Mucosa of descending colon (tissue), 3 donors: ENCODE measurements around the gene PPP1R11. TPM values are rescaled to one million over a fixed set of nuclear protein-coding genes. Genes with fewer than 3 reads are reported as not detected.

Source experiments
- ATAC-seq: fragments of 200-7000 bp; cut with Tn5 transposase; one replicate; pipeline ENCODE4 v1.9.1; 2020; ENCODE audit warnings: mild to moderate bottlenecking, moderate library complexity
- DNase-seq, 3 donors: peaks; one replicate each; pipeline ENCODE4 v3.0.0-alpha.2; 2020
- H3K36me3 ChIP-seq: fragments of 200-600 bp; one replicate; pipeline ENCODE4 v1.8.0; 2021; ENCODE audit warnings: low read depth, mild to moderate bottlenecking
- H3K4me1 ChIP-seq: fragments of 200-600 bp; one replicate; pipeline ENCODE4 v1.8.0; 2021; ENCODE audit warnings: low read depth, mild to moderate bottlenecking
- H3K4me3 ChIP-seq: fragments of 200-600 bp; one replicate; pipeline ENCODE4 v1.8.0; 2021; ENCODE audit warnings: mild to moderate bottlenecking
- H3K9me3 ChIP-seq: fragments of 200-600 bp; one replicate; pipeline ENCODE4 v1.8.0; 2021; ENCODE audit warnings: mild to moderate bottlenecking
- CTCF ChIP-seq: fragments of 200-600 bp; IDR thresholded peaks from one replicate; pipeline ENCODE4 v1.8.0; 2022; ENCODE audit warnings: antibody characterized with exemption, mild to moderate bottlenecking
- intact Hi-C, 2 donors: fragments of 100-400 bp; cut with DNase I in 1 of 2; cut with micrococcal nuclease in 1 of 2; formaldehyde crosslinking; loops; one replicate each; pipeline versions ENCODE4 v1.11.0 to v1.11.1; 2022; cut with DNase I, micrococcal nuclease
- total RNA-seq, 3 donors: library from RNA; stranded (reverse); fragmentation: NEBNext Ultra II Directional in 2 of 3; extraction: Animal tissue kit (Norgen Biotek cat#: 25700) in 2 of 3; gene quantifications; one replicate each; pipeline versions ENCODE4 v1.2.1 to v1.2.4, GENCODE V29; 2021 to 2023
- donor health status: DM: no; HTN: no; CAD: no; lungs with moderate emphysema.
- donor health status: DM: no; HTN: no; CAD: no.
- donor health status: DM: no; HTN: yes; CAD: no.

PPP1R11 gene
- total RNA-seq, 3 donors from 2014 or later = 78.4 to 115 (median 82.4) TPM

DNA sequence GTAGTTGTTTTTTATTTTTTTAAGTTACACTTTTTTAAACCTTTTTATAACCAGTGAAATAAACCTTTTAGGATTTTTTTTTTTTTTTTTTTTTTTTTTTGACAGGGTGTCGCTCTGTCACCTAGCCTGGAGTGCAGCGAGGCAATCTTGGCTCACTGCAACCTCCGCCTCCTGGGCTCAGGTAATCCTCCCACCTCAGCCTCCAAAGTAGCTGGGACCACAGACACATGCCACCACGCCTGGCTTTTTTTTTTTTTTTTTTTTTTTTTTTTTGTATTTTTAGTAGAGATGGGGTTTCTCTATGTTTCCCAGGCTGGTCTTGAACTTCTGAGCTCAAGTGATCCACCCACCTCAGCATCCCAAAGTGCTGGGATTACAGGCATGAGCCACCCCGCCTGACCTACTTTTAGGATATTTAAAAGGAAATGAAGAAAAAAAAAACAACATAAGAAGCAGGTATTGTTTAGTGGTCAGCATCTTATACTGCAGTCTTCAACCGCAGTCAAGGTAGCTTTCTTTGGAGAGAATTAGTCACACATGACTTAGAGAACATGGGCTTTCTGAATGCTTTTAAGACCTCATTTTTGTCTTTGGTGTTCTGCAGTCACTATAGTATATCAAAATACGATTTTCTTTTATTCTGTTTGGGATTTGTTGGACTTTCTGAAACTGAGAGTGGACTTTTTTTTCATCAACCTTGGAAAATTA is 4.4 kb upstream of the PPP1R11 start:
- no peak for DNase-seq
- intact Hi-C loops = no loop called here
- no peak overlapping the region for H3K4me3 ChIP-seq
- TF ChIP-seq CTCF = no peak
- peaks cover 13% of the 10 kb centered on the region for H3K4me1 ChIP-seq
- H3K9me3 ChIP-seq = no peaks in the 10 kb centered on the region
- H3K36me3 ChIP-seq = no peaks in the 10 kb centered on the region
- no peak for ATAC-seq

GRCh38 chr6:30063315-30063714 is 3.7 kb upstream of the PPP1R11 start:
- ATAC-seq (no peak), DNase-seq (no peak)
- Histone ChIP-seq H3K36me3 (no peaks in the 10 kb centered on the region), H3K4me3 (no peak overlapping the region), H3K4me1 (peaks cover 20% of the 10 kb centered on the region), H3K9me3 (no peaks in the 10 kb centered on the region)
- TF ChIP-seq CTCF = no peak
- intact Hi-C loops = no loop called here

DNA sequence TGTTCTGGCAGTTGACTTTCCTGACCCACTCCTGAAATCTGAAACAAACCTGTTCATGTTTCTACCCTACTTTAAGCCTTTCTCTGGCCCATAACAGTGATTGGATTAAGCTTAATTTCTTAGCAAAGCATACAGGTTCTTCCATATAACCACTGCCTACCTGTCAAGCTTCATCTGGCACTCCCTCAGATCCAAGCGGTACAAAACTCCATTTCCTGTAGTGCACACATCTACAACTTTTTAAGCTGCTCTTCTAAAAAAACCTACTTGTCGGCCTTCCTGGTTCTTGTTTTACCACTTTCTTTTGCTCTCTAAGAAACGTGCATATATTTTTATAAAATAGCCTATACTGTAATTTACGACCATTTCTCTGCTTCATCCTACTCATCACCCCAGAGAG is 916 bp upstream of the PPP1R11 start:
- H3K9me3 ChIP-seq = no peaks in the 10 kb centered on the region
- intact Hi-C loops = no loop called here
- no peak for TF ChIP-seq CTCF
- no peak overlapping the region for H3K4me3 ChIP-seq
- no peaks in the 10 kb centered on the region for H3K36me3 ChIP-seq
- peaks cover 23% of the 10 kb centered on the region for H3K4me1 ChIP-seq
- ATAC-seq (no peak), DNase-seq (no peak)

GRCh38 chr6:30067460-30068139 is 602 bp downstream of the PPP1R11 start:
- H3K4me3 ChIP-seq = peak overlapping the region; percentile 46
- DNase-seq (no peak), ATAC-seq (no peak)
- TF ChIP-seq CTCF = no peak
- no peaks in the 10 kb centered on the region for H3K9me3 ChIP-seq
- intact Hi-C loops = no loop called here
- H3K4me1 ChIP-seq = peaks cover 17% of the 10 kb centered on the region
- no peaks in the 10 kb centered on the region for H3K36me3 ChIP-seq

DNA sequence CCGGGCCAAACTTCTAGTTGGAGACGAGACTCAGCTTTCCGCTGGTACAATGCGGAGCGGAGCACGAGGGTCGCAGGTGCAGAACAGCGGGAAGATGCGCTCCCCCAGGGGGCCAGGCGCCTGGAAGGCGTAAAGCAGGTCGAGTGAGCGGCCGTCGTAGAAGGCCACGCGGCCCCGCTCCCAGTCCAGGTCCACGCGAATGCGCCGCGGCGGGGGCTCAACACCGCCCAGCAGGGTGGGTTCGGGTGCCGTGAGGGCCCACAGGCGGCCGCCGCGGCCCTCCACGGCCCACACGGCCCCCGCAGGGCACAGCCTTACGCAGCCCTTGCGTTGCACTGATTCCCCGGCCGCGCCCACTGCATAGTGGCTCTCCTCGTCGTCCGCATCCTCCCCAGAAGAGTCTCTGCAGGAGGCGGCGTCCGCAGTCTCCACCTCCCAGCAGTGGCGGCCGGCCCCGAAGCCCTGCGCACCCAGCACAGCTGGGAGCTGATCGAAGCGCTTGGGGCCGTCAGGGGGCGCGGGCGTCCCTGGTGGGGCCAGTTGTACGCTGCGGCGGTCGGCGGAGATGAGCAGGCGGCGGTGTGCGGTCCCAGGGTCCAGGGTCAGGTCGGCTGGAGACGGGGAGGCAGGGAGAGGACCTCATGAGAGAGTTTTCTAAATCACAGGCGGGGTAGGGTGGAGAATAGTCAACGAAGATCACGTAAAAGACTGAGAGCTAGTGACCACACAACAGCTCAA is 4.3 kb downstream of the PPP1R11 start:
- TF ChIP-seq CTCF = no peak
- Histone ChIP-seq H3K4me3 (no peak overlapping the region), H3K36me3 (no peaks in the 10 kb centered on the region), H3K4me1 (peaks cover 24% of the 10 kb centered on the region), H3K9me3 (no peaks in the 10 kb centered on the region)
- peak in 2 of 3 donors; percentile 33 to 49 for DNase-seq
- no peak for ATAC-seq
- intact Hi-C loops = no loop called here
